ENCODE results near the gene NKTR.

NKTR gene

GRCh38 chr3:42662037-42662812 lies 61.7 kb downstream of the NKTR start:
- no peak for DNase-seq (ENCODE audit: low read depth)

GRCh38 chr3:42662813-42663535 lies 62.5 kb downstream of the NKTR start:
- no peak for DNase-seq (ENCODE audit: low read depth)

GRCh38 chr3:42663581-42664437 lies 63.3 kb downstream of the NKTR start:
- no peak for DNase-seq (ENCODE audit: low read depth)

GRCh38 chr3:42664438-42664803 lies 63.9 kb downstream of the NKTR start:
- DNase-seq (ENCODE audit: low read depth): no peak

- DNase-seq (ENCODE audit: low read depth): no peak
These were observed 64.8 kb downstream of the NKTR start for GRCh38 chr3:42665050-42665878.

- DNase-seq (ENCODE audit: low read depth): no peak
These were observed 65.5 kb downstream of the NKTR start for GRCh38 chr3:42666022-42666421.

GRCh38 chr3:42666577-42666998 lies 66.1 kb downstream of the NKTR start:
- no peak for DNase-seq (ENCODE audit: low read depth)

GRCh38 chr3:42667096-42667522 lies 66.6 kb downstream of the NKTR start:
- no peak for DNase-seq (ENCODE audit: low read depth)

GRCh38 chr3:42667523-42668412 lies 67.3 kb downstream of the NKTR start:
- DNase-seq (ENCODE audit: low read depth): no peak

GRCh38 chr3:42668413-42668760 lies 67.9 kb downstream of the NKTR start:
- no peak for DNase-seq (ENCODE audit: low read depth)

- DNase-seq (ENCODE audit: low read depth): no peak
These were observed 68.3 kb downstream of the NKTR start for GRCh38 chr3:42668793-42669217.

- DNase-seq (ENCODE audit: low read depth): no peak
These were observed 69.6 kb downstream of the NKTR start for GRCh38 chr3:42670051-42670576.

- DNase-seq (ENCODE audit: low read depth): no peak
These were observed 70.2 kb downstream of the NKTR start for GRCh38 chr3:42670670-42671069.

- DNase-seq (ENCODE audit: low read depth): no peak
These were observed 72.0 kb downstream of the NKTR start for GRCh38 chr3:42672515-42672914.

GRCh38 chr3:42673082-42673481 lies 72.6 kb downstream of the NKTR start:
- no peak for DNase-seq (ENCODE audit: low read depth)

GRCh38 chr3:42674146-42674545 lies 73.7 kb downstream of the NKTR start:
- no peak for DNase-seq (ENCODE audit: low read depth)

- DNase-seq (ENCODE audit: low read depth): no peak
These were observed 75.4 kb downstream of the NKTR start for GRCh38 chr3:42675909-42676308.

- no peak for DNase-seq (ENCODE audit: low read depth)
These were observed 78.0 kb downstream of the NKTR start for GRCh38 chr3:42678447-42678846.

- peak; percentile 38 for DNase-seq (ENCODE audit: low read depth)
These were observed 79.8 kb downstream of the NKTR start for GRCh38 chr3:42680271-42680670.

GRCh38 chr3:42680806-42681205 lies 80.3 kb downstream of the NKTR start:
- DNase-seq (ENCODE audit: low read depth): no peak
